NCI-H2171 (cell line): ENCODE results near the gene NME4.

Source experiments
- DNase-seq: peaks from one replicate; lab custom pipeline; 2025; lab: John Stamatoyannopoulos, UW

NME4 gene

DNA sequence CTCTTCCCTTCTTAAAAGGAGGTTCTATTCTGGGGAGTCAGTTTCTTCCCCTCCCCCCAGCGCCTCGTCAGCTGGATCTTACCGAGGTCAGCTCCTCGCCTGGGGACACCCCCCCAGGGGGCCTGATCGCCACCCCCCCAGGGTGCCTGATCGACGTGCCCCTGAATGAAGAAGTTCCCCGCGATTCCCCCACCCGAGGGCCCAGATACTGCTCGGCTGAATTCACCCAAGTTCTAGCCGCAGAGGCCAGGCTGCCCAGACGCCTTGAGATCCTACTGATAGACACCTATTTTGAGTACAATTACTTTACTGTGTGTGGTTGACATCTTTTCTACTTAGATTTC is 29.9 kb downstream of the NME4 start:
- DNase-seq: no peak

DNA sequence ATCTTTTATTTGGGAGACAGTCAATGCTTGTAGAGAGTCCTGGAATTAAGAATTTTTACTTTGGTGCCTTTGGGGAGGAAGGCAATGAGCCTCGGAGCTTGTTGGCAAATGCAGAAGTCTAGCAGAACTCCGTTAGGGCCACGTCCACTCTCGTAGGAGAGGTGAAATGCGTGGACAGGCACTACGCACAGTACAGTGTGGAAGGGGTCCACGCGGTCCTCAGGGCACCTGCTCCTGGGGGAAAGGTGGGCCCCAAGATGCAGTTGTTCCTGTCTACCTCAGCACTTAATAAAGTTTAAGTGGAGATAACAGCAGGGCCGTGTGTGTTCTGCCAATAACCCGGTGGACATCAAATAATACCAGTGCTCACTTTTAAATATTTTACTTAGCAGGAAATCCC is 30.3 kb downstream of the NME4 start:
- DNase-seq: no peak

DNA sequence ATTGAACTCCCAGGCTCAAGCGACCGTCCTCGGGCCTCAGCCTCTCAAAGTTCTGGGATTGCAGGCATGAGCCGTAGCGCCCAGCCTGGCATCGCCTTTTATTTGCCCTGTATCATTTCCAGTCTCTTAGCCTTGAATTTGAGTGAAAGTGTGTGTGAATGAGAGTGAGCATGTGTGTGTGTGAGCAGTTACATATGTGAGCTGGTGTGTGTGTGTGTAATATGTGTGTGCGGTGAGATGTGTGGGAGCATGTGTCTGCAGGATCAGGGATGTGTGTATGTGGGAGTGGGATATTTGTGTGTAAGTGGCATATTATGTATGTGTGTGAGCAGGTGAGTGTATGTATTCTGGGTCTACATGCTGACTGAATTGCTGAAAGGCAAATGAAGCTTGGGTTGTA is 33.9 kb downstream of the NME4 start:
- DNase-seq: no peak

DNA sequence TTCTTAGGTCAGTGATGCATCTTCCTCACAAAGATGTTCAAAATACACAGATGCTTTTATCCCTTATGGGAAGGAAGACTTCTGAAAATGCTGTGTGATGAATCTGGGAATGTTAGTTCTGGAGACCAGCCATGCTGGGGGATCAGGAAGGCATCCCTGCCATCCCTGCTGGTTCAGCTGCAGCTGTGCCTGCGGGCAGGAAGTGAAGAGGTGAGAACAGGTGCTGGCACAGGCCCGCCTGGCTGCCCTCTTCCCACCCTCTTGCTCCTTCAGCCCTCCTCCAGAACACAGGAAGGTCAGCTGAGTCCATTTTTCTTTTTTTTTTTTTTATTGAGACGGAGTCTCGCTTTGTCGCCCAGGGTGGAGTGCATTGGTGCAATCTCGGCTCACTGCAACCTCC is 43.6 kb downstream of the NME4 start:
- DNase-seq: no peak

DNA sequence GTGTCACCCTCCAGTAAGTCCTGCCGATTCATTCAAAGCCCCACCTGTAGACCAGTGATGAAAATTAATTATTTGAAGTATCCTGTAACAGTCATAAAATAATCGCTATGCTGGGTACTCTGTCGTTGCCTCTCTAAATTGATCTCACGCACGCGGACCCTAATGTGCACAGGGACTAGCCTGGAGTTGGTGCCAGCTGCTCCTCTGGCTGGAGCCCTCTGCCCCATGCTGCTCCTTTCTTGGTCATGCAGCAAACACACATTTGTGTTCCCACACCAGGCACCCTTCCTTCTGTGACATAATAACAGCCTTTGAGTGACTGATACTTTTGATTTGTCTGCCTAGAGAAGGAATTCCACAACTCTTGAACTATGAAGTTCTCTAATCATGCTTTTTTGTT is 44.4 kb downstream of the NME4 start:
- DNase-seq: no peak

DNA sequence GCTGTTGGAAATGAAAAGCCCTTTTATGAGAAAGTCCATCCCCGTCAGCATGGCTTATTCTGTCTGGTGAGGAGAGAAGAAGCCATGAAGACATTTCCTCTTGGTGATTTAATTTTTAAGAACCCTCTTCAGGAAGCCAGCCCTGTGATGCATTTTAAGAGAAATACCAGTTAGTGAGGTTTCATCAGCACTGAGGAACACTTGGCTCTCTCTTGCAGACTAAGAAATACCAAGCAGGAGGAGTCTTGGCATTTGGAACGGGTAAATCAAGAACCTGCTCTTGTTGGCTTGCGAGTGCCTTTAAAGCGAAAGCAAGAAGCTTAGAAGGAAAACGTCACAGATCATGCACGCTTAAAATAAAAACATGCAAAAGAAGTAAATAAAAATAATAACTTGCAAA is 46.0 kb downstream of the NME4 start:
- DNase-seq: no peak

DNA sequence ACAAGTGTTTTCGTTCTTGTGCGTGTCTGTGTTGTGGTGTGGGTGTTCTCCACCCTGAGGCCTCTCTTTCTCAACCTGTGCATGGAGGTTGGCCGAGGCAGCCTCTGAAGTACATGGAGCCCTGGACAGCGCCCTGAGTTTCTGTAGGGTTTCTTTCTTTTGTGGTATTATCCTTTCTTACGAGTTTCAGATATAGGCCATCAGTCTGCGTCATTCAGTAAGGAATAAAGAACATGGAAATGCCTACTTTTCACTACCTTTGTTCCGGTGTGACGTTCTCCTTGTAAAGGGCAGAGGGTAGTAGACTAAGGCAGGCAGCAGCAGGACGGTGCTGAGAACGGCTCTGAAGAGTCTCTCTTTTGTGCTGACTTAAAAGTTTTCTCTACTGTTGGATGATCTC is 47.0 kb downstream of the NME4 start:
- DNase-seq: no peak

DNA sequence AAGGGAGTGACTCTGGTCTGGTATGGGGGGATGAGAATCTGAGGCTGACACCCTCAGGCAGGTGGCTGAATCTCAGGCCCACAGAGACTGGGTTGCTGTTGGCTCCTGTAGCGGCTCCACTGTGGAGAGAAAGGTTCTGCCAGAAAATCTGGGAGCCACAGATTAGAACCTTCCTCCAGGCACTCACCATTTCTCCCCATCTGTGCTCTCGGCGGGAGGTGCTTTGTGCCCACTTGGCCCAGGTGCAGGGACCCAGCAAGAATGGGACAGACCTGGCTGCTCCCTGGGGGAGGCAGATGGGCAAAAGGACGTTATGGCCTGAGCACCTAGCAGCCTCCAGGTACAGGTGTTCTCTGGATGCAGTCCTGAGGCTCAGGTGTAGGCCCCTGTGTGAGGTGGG is 48.6 kb downstream of the NME4 start:
- no peak for DNase-seq
